Trophoblast cell (in vitro differentiated cells and primary cell): ENCODE results near the gene KIF17.

Experiments
- DNase-seq, 2 donors: peaks; one replicate each; pipeline ENCODE4 v3.0.0-alpha.2; 2016
- H2AFZ ChIP-seq: 2 replicates; pipeline ENCODE4 v1.6.1; 2013; ENCODE audit warnings: low read length, moderate library complexity, mild to moderate bottlenecking; ENCODE audit not compliant: insufficient read depth, poor library complexity
- H2AK5ac ChIP-seq: 2 replicates; pipeline ENCODE4 v1.6.1; 2013; ENCODE audit warnings: mild to moderate bottlenecking, low read length
- H2BK120ac ChIP-seq: 2 replicates; pipeline ENCODE4 v1.6.1; 2013; ENCODE audit warnings: low read length, mild to moderate bottlenecking, moderate library complexity; ENCODE audit not compliant: insufficient read depth, poor library complexity
- H2BK12ac ChIP-seq: 2 replicates; pipeline ENCODE4 v1.6.1; 2013; ENCODE audit warnings: mild to moderate bottlenecking, low read length, moderate library complexity
- H2BK5ac ChIP-seq: 2 replicates; pipeline ENCODE4 v1.6.1; 2013; ENCODE audit warnings: low read length, low read depth, moderate library complexity, mild to moderate bottlenecking; ENCODE audit not compliant: poor library complexity
- H3K14ac ChIP-seq: 2 replicates; pipeline ENCODE4 v1.6.1; 2013; ENCODE audit warnings: mild to moderate bottlenecking, low read length
- H3K18ac ChIP-seq: 2 replicates; pipeline ENCODE4 v1.6.1; 2013; ENCODE audit warnings: mild to moderate bottlenecking, low read length
- H3K23ac ChIP-seq: 2 replicates; pipeline ENCODE4 v1.6.1; 2013; ENCODE audit warnings: low read length
- H3K27ac ChIP-seq: 2 replicates; pipeline ENCODE4 v1.5.1; 2013; ENCODE audit warnings: low read depth, mild to moderate bottlenecking, inconsistent platforms, low read length, moderate library complexity
- H3K27me3 ChIP-seq: 2 replicates; pipeline ENCODE4 v1.6.1; 2013; ENCODE audit warnings: inconsistent platforms, mild to moderate bottlenecking, low read length, moderate library complexity; ENCODE audit not compliant: insufficient read depth
- H3K36me3 ChIP-seq, 2 experiments: 1 replicate in 1 of 2; 2 replicates in 1 of 2; pipeline ENCODE4 v1.6.1; 2013; ENCODE audit warnings: low read length in 2 of 2, mild to moderate bottlenecking in 2 of 2, moderate library complexity in 1 of 2; ENCODE audit not compliant: insufficient read depth in 2 of 2, control insufficient read depth in 1 of 2
- H3K4ac ChIP-seq: 2 replicates; pipeline ENCODE4 v1.6.1; 2013; ENCODE audit warnings: low read depth, mild to moderate bottlenecking, low read length, moderate library complexity
- H3K4me1 ChIP-seq, 2 experiments: 1 replicate in 1 of 2; 2 replicates in 1 of 2; pipeline ENCODE4 v1.6.1; 2013; ENCODE audit warnings: low read length in 2 of 2, mild to moderate bottlenecking in 2 of 2, moderate library complexity in 1 of 2; ENCODE audit not compliant: insufficient read depth in 2 of 2, control insufficient read depth in 1 of 2
- H3K4me2 ChIP-seq: 2 replicates; pipeline ENCODE4 v1.6.1; 2013; ENCODE audit warnings: inconsistent platforms, mild to moderate bottlenecking, low read length, moderate library complexity
- H3K4me3 ChIP-seq: 2 replicates; pipeline ENCODE4 v1.5.1; 2013; ENCODE audit warnings: mild to moderate bottlenecking, low read depth, low read length, inconsistent platforms
- H3K79me1 ChIP-seq: one replicate; pipeline ENCODE4 v1.6.1; 2013; ENCODE audit warnings: low read length
- H3K79me2 ChIP-seq: 2 replicates; pipeline ENCODE4 v1.6.1; 2013; ENCODE audit warnings: low read length, mild to moderate bottlenecking; ENCODE audit not compliant: control insufficient read depth, insufficient read depth, poor library complexity
- H3K9ac ChIP-seq: 2 replicates; pipeline ENCODE4 v1.6.1; 2013; ENCODE audit warnings: mild to moderate bottlenecking, low read length
- H3K9me3 ChIP-seq: 2 replicates; pipeline ENCODE4 v1.6.1; 2013; ENCODE audit warnings: low read depth, mild to moderate bottlenecking, control low read depth, inconsistent platforms, low read length; ENCODE audit not compliant: insufficient read depth
- H4K12ac ChIP-seq: 2 replicates; pipeline ENCODE4 v1.6.1; 2013; ENCODE audit warnings: low read depth, mild to moderate bottlenecking, low read length, moderate library complexity
- H4K8ac ChIP-seq: 2 replicates; pipeline ENCODE4 v1.6.1; 2013; ENCODE audit warnings: low read depth, mild to moderate bottlenecking, low read length, moderate library complexity
- H4K91ac ChIP-seq: one replicate; pipeline ENCODE4 v1.6.1; 2013; ENCODE audit warnings: low read depth, mild to moderate bottlenecking, low read length, moderate library complexity
- WGBS: extraction: QIAGEN DNeasy Blood & Tissue Kit; methylation state at CpG from one replicate; pipeline ENCODE4 v1.1.7; 2013; ENCODE audit warnings: missing lambda C conversion rate; ENCODE audit not compliant: insufficient read length, insufficient coverage; ENCODE audit errors: extremely low coverage; 5-methylcytosine and 5-hydroxymethylcytosine counted together

Gene KIF17

GRCh38 chr1:20702416-20702815, 15.4 kb downstream of the KIF17 start:
- H2BK5ac ChIP-seq = no peak overlapping the region
- peaks cover 19 to 24% of the 10 kb centered on the region in 2 experiments for H3K4me1 ChIP-seq
- WGBS = no CpG with 5 or more reads among the region's 1 CpG
- no peaks in the 10 kb centered on the region for H3K36me3 ChIP-seq
- no peak overlapping the region for H3K14ac ChIP-seq
- H2AK5ac ChIP-seq = peak overlapping the region; percentile 5
- peaks cover 9% of the 10 kb centered on the region for H3K79me1 ChIP-seq
- H4K8ac ChIP-seq = no peak overlapping the region
- H3K23ac ChIP-seq = no peak overlapping the region
- no peak overlapping the region for H4K91ac ChIP-seq
- no peak overlapping the region for H2BK120ac ChIP-seq
- no peak overlapping the region for H3K9ac ChIP-seq
- no peaks in the 10 kb centered on the region for H3K79me2 ChIP-seq
- no peak overlapping the region for H3K4me3 ChIP-seq
- no peak overlapping the region for H4K12ac ChIP-seq
- no peak overlapping the region for H2AFZ ChIP-seq
- no peaks in the 10 kb centered on the region for H3K9me3 ChIP-seq
- H3K4me2 ChIP-seq = no peak overlapping the region
- no peak overlapping the region for H2BK12ac ChIP-seq
- H3K27ac ChIP-seq = no peak overlapping the region
- H3K18ac ChIP-seq = no peak overlapping the region
- no peak overlapping the region for H3K4ac ChIP-seq
- no peak for DNase-seq
- H3K27me3 ChIP-seq = no peaks in the 10 kb centered on the region

GRCh38 chr1:20701847-20702246, 16.0 kb downstream of the KIF17 start:
- H4K91ac ChIP-seq = no peak overlapping the region
- H3K27ac ChIP-seq = no peak overlapping the region
- no peak overlapping the region for H4K8ac ChIP-seq
- no peak overlapping the region for H2BK5ac ChIP-seq
- no peak overlapping the region for H2BK12ac ChIP-seq
- DNase-seq = no peak
- no peak overlapping the region for H2AK5ac ChIP-seq
- H3K4me2 ChIP-seq = no peak overlapping the region
- H3K27me3 ChIP-seq = no peaks in the 10 kb centered on the region
- no peak overlapping the region for H2AFZ ChIP-seq
- H3K14ac ChIP-seq = no peak overlapping the region
- H3K4me3 ChIP-seq = no peak overlapping the region
- no peak overlapping the region for H3K23ac ChIP-seq
- no peaks in the 10 kb centered on the region for H3K79me2 ChIP-seq
- no CpG with 5 or more reads among the region's 5 CpGs for WGBS
- no peak overlapping the region for H2BK120ac ChIP-seq
- H4K12ac ChIP-seq = no peak overlapping the region
- peaks cover 11% of the 10 kb centered on the region for H3K79me1 ChIP-seq
- no peak overlapping the region for H3K18ac ChIP-seq
- H3K4ac ChIP-seq = no peak overlapping the region
- no peaks in the 10 kb centered on the region for H3K36me3 ChIP-seq
- no peak overlapping the region for H3K9ac ChIP-seq
- H3K4me1 ChIP-seq = peaks cover 23 to 26% of the 10 kb centered on the region in 2 experiments
- H3K9me3 ChIP-seq = no peaks in the 10 kb centered on the region

- H4K12ac ChIP-seq = no peak overlapping the region
- no peak overlapping the region for H2AFZ ChIP-seq
- H4K8ac ChIP-seq = no peak overlapping the region
- no peaks in the 10 kb centered on the region for H3K36me3 ChIP-seq
- H3K9ac ChIP-seq = no peak overlapping the region
- H3K79me1 ChIP-seq = peaks cover 13% of the 10 kb centered on the region
- H2AK5ac ChIP-seq = no peak overlapping the region
- no peak overlapping the region for H3K4ac ChIP-seq
- no peaks in the 10 kb centered on the region for H3K27me3 ChIP-seq
- no peak overlapping the region for H2BK12ac ChIP-seq
- H3K14ac ChIP-seq = no peak overlapping the region
- no peak for DNase-seq
- H3K4me3 ChIP-seq = no peak overlapping the region
- no CpG with 5 or more reads among the region's 9 CpGs for WGBS
- no peak overlapping the region for H3K18ac ChIP-seq
- H3K79me2 ChIP-seq = no peaks in the 10 kb centered on the region
- H2BK5ac ChIP-seq = no peak overlapping the region
- H3K4me2 ChIP-seq = no peak overlapping the region
- peaks cover 24 to 27% of the 10 kb centered on the region in 2 experiments for H3K4me1 ChIP-seq
- H3K9me3 ChIP-seq = no peaks in the 10 kb centered on the region
- no peak overlapping the region for H4K91ac ChIP-seq
- no peak overlapping the region for H3K23ac ChIP-seq
- H2BK120ac ChIP-seq = no peak overlapping the region
- H3K27ac ChIP-seq = no peak overlapping the region
These were observed 16.4 kb downstream of the KIF17 start for GRCh38 chr1:20701446-20701845.

DNA sequence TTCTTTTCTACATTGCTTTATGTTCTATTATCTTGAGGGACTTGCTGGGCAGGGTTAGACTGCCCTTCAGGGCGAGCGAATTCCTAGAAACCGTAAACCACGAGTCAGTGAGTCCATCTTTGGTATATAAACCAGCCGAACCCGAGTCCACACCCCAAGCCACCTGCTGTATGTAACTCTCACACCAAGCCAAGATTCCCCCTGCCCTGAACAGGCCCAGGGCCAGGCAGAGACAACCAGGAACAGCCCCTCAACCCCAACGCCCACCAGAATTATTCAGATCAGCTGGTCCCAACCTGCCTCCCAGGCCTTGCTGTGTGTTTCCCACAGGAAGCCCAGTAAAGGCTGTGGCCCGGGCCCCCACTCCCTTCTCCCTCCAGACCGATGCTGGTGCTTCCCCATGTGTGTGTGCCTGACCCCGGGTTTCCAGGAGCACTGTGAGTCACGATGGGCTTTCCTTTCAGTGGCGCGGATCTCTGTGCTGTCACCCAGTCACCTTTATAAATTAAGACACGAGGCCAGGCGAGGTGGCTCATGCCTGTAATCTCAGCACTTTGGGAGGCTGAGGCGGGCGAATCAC, 17.1 kb downstream of the KIF17 start:
- no peak overlapping the region for H3K27ac ChIP-seq
- no peak overlapping the region for H3K4ac ChIP-seq
- peak overlapping the region; percentile 33 for H4K91ac ChIP-seq
- H3K14ac ChIP-seq = no peak overlapping the region
- no peak overlapping the region for H2AK5ac ChIP-seq
- H2AFZ ChIP-seq = no peak overlapping the region
- no peaks in the 10 kb centered on the region for H3K36me3 ChIP-seq
- no peaks in the 10 kb centered on the region for H3K79me2 ChIP-seq
- H3K79me1 ChIP-seq = peaks cover 13% of the 10 kb centered on the region
- no peak overlapping the region for H3K18ac ChIP-seq
- WGBS = no CpG with 5 or more reads among the region's 17 CpGs
- no peak overlapping the region for H3K4me3 ChIP-seq
- peak overlapping the region; percentile 42 for H2BK12ac ChIP-seq
- H3K23ac ChIP-seq = no peak overlapping the region
- no peak overlapping the region for H3K4me2 ChIP-seq
- no peak for DNase-seq
- H3K27me3 ChIP-seq = no peaks in the 10 kb centered on the region
- no peak overlapping the region for H4K12ac ChIP-seq
- H3K9me3 ChIP-seq = no peaks in the 10 kb centered on the region
- H2BK120ac ChIP-seq = peak overlapping the region; percentile 57
- no peak overlapping the region for H4K8ac ChIP-seq
- no peak overlapping the region for H3K9ac ChIP-seq
- no peak overlapping the region for H2BK5ac ChIP-seq
- H3K4me1 ChIP-seq = peaks cover 24 to 27% of the 10 kb centered on the region in 2 experiments
